Measurements from ENCODE around the gene ST7.
"Not testable (repeated sequence)": the region's sequence is repeated elsewhere in the genome, so short reads cannot be mapped to it uniquely, and the experiment has no call there.

Gene ST7

GRCh38 chr7:117119192-117119924, 166.1 kb downstream of the ST7 start:
- TF ChIP-seq JUND (IDR thresholded peaks at IDR 0.05; ENCODE audit: low read depth), result no peak
- in situ Hi-C loops (cut with HindIII; ENCODE audit: low pct_unique_long_range_greater_than_20kb, low sequenced_read_pairs), result no loop called here
- DNase-seq (ENCODE audit: low read depth in 1 of 2, low spot score in 1 of 2), result peak in 1 of 2 experiments; percentile 76

- DNase-seq (ENCODE audit: low read depth in 1 of 2, low spot score in 1 of 2); in situ Hi-C loops (cut with HindIII; ENCODE audit: low pct_unique_long_range_greater_than_20kb, low sequenced_read_pairs): not testable (repeated sequence)
These were observed 167.0 kb downstream of the ST7 start for GRCh38 chr7:117120321-117120720.

DNA sequence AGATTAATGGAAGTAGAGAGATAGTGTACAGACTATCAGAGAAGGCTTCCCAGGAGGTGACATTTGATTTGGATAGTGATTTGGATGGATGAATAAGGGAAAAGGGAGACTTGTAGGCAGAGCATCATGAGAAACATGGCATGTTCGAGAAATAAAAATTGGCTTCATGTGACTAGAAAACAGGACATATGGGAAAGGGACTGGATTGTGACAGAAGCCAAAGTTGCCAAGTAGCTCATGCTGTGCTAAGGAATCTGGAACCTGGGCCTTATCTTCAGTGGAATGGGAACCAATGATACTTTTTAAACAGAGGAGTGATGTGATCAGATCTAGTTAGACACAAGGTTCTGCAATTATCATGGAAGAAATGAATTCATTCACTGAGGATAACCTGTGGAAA, 168.7 kb downstream of the ST7 start:
- DNase-seq (ENCODE audit: low read depth in 1 of 2, low spot score in 1 of 2); in situ Hi-C loops (cut with HindIII; ENCODE audit: low pct_unique_long_range_greater_than_20kb, low sequenced_read_pairs): not testable (repeated sequence)

DNA sequence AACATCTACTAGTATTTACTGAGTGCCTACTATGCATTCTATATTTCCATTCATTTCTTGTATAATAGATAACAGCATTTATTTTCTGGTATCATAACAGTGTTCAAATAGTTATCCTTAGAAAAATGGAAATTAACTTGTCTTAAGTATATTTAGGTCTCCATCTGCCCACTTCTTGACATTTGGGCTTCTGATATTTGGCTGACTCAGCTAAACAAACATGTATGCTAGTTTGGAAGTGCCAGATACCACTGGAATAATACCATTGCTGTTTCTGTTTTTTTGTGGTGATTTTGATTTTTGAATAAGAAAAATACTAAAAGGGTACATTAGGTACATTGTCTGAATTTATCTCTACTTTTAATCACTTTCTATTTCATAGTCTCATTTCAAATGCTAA, 169.2 kb downstream of the ST7 start:
- in situ Hi-C loops (cut with HindIII; ENCODE audit: low pct_unique_long_range_greater_than_20kb, low sequenced_read_pairs), result no loop called here
- no peak for TF ChIP-seq JUND (IDR thresholded peaks at IDR 0.05; ENCODE audit: low read depth)
- DNase-seq (ENCODE audit: low read depth in 1 of 2, low spot score in 1 of 2), result no peak

GRCh38 chr7:117123311-117123926, 170.1 kb downstream of the ST7 start:
- no peak for TF ChIP-seq JUND (IDR thresholded peaks at IDR 0.05; ENCODE audit: low read depth)
- no peak for DNase-seq (ENCODE audit: low read depth in 1 of 2, low spot score in 1 of 2)
- in situ Hi-C loops (cut with HindIII; ENCODE audit: low pct_unique_long_range_greater_than_20kb, low sequenced_read_pairs), result no loop called here

- peak in 1 of 2 experiments; percentile 52 for DNase-seq (ENCODE audit: low read depth in 1 of 2, low spot score in 1 of 2)
- TF ChIP-seq JUND (IDR thresholded peaks at IDR 0.05; ENCODE audit: low read depth), result no peak
- in situ Hi-C loops (cut with HindIII; ENCODE audit: low pct_unique_long_range_greater_than_20kb, low sequenced_read_pairs), result no loop called here
These were observed 171.4 kb downstream of the ST7 start for GRCh38 chr7:117124591-117125220.

DNA sequence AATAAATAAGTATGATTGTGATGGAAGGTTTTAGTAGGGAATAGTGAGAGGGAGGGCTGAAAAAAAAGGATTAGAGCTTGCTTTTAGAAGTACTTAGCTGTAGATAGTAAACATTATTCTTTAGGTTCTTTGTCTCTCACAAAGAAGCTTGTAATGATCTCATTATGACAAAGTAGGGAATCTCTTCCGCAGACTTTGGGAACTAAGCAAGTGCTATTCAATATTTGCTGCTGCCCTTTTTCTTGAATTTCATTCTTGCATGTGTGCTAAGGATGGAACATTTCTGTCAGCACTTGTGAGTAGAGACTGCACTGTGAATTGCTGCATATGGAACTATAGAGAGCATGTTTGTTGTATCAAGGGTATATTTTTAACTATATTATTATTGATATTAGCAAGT, 173.4 kb downstream of the ST7 start:
- in situ Hi-C loops (cut with HindIII; ENCODE audit: low pct_unique_long_range_greater_than_20kb, low sequenced_read_pairs), result no loop called here
- TF ChIP-seq JUND (IDR thresholded peaks at IDR 0.05; ENCODE audit: low read depth), result no peak
- DNase-seq (ENCODE audit: low read depth in 1 of 2, low spot score in 1 of 2), result no peak

DNA sequence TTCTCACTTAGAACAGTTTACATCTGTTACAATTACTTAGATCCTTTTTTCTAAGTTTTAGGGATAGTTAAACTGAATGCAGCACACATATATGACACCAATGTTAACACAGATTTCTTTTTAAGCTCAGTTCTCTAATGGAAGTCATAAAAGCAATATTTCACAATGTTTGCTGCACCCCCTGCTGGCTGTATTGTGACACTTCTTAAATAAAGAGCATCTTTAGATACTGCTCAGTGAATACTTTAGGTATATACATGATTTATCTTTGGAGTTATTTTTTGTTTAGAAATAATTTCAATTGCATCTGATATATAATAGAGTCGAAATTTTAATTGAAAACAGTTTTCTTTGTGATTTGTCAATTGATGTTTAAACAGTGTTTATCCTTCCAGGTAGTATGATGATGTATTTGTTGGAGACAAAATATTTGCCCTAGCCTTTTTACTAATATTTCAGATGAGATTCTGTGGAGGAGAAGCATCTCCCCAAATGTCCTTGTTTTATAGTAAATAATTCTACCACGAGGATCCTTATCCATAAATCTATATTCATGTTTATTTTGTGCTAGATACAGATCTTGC, 174.4 kb downstream of the ST7 start:
- DNase-seq (ENCODE audit: low read depth in 1 of 2, low spot score in 1 of 2), result peak in 1 of 2 experiments; percentile 65
- in situ Hi-C loops (cut with HindIII; ENCODE audit: low pct_unique_long_range_greater_than_20kb, low sequenced_read_pairs), result no loop called here
- no peak for TF ChIP-seq JUND (IDR thresholded peaks at IDR 0.05; ENCODE audit: low read depth)

DNA sequence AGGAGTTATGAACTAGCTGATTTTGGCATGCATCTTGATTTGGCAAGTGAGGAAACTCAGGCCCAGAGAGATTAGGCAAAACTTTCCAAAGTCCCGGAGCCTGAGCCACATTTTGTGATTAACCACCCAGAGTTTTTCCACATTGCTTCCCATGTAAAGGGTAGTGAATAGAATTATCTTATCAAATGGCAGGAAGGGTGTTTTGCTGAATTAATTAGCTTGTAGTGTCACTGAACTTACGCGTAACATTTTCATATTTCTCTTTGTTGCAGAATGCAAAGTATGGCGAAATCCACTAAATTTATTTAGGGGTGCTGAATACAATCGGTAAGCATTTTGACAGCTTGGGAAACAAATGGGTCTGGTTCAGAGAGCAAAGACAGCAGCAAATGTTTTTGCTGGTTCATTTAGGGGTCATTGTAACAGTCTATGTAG, 176.2 kb downstream of the ST7 start:
- TF ChIP-seq JUND (IDR thresholded peaks at IDR 0.05; ENCODE audit: low read depth), result no peak
- in situ Hi-C loops (cut with HindIII; ENCODE audit: low pct_unique_long_range_greater_than_20kb, low sequenced_read_pairs), result no loop called here
- DNase-seq (ENCODE audit: low read depth in 1 of 2, low spot score in 1 of 2), result no peak

GRCh38 chr7:117130262-117130661, 177.0 kb downstream of the ST7 start:
- in situ Hi-C loops (cut with HindIII; ENCODE audit: low pct_unique_long_range_greater_than_20kb, low sequenced_read_pairs), result no loop called here
- TF ChIP-seq JUND (IDR thresholded peaks at IDR 0.05; ENCODE audit: low read depth), result no peak
- no peak for DNase-seq (ENCODE audit: low read depth in 1 of 2, low spot score in 1 of 2)

GRCh38 chr7:117132321-117133120, 179.2 kb downstream of the ST7 start:
- no peak for DNase-seq (ENCODE audit: low read depth in 1 of 2, low spot score in 1 of 2)

GRCh38 chr7:117133125-117133524, 179.8 kb downstream of the ST7 start:
- no peak for TF ChIP-seq JUND (IDR thresholded peaks at IDR 0.05; ENCODE audit: low read depth)
- in situ Hi-C loops (cut with HindIII; ENCODE audit: low pct_unique_long_range_greater_than_20kb, low sequenced_read_pairs), result no loop called here
- DNase-seq (ENCODE audit: low read depth in 1 of 2, low spot score in 1 of 2), result no peak

More at GRCh38 chr7:117132321-117133120, 179.2 kb downstream of the ST7 start:
- no peak for TF ChIP-seq JUND (IDR thresholded peaks at IDR 0.05; ENCODE audit: low read depth)
- in situ Hi-C loops (cut with HindIII; ENCODE audit: low pct_unique_long_range_greater_than_20kb, low sequenced_read_pairs), result no loop called here

Data from T47D (cell line).